Measurements from ENCODE around the gene XKR3. TPM values are rescaled to one million over a fixed set of nuclear protein-coding genes. Genes with fewer than 3 reads are reported as not detected.
"Not testable (repeated sequence)": the region's sequence is repeated elsewhere in the genome, so short reads cannot be mapped to it uniquely, and the experiment has no call there.

Gene XKR3
- not detected in 2 replicates for total RNA-seq

DNA sequence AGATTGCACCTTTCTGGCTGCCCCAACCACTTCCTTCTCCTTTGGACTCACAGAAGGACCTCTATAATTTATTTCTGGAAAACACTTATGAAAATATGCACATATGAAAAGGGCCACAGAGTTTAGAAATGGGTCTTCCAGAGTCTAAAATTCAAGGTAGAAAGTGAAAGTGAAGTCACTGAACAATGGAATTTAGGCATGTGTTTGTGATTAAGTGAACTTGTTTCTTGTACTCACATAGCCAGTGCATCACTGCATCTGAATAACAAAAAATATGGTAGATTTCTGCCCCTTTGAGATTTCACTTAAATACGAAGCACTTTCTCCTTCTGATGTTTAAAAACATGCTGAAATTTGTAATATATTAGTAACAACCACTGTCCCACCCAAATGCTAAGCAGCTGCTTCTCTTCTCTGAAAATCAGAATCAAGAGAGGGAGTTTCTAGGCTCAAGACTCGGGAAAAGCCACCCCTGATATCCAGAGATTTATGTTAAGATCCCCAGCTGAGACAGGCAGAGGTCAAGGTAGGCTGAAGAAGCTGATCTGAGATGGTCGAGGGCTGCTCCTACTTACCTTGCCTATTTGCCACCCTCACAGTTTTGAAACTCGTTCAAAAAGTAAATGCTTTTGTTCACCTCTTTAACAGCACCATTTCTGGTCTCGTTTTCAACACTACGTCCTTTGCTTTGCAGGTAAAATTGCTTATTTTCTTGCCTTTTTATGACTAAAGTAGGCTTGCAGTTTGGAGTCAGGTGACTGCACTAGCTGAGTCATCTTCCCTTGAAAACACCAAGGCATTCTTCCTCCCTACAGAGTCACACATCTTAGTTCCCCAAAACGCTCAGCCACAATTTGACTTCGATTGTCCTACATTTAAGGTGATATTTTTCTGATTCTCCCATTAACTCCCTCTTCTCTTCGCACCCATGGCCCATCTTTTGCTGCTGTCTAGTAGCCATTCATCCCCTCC lies at the start of gene XKR3:
Gene XKR3, minus strand, starts transcription at position 696 of the 972 bp plus-strand sequence. CDS start 17,338 bp downstream, outside the sequence.
- Mint-ChIP-seq H3K27me3 (ENCODE audit: insufficient read depth) (peaks cover 3% of the 10 kb centered on the region), H3K4me3 (peak within 1 kb of the TSS; percentile 63), H3K9me3 (peaks cover 4% of the 10 kb centered on the region), H3K4me1 (ENCODE audit: low read depth) (peaks cover 22% of the 10 kb centered on the region), H3K36me3 (ENCODE audit: low read depth) (no peaks in the 10 kb centered on the region), H3K27ac (peak within 1 kb of the TSS; percentile 69)
- intact Hi-C loops (cut with micrococcal nuclease) = no loop called here
- DNase-seq (ENCODE audit: low spot score) = no peak

DNA sequence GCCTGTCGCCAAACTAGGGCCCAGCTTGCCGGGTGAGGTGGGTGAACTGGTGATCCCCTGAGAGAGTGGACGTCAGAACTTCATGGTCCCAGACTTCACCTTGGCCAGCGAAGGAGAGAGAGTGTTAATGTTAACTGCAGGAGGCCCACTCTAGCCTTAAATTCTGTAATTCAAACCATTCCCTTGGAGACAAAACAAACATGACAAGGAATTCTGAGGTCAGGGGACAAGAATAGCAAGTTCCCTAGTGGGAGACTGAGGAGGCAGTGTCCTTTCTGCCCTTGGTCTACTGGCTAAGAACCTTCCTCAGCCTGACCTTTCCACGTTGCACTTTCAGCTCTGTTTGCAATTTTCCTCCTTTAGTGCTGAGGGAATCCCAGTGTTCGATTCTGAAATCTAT lies 44.4 kb upstream of the XKR3 start:
- H3K27ac Mint-ChIP-seq; H3K4me3 Mint-ChIP-seq; H3K4me1 Mint-ChIP-seq (ENCODE audit: low read depth); H3K36me3 Mint-ChIP-seq (ENCODE audit: low read depth); intact Hi-C loops (cut with micrococcal nuclease); H3K9me3 Mint-ChIP-seq; DNase-seq (ENCODE audit: low spot score); H3K27me3 Mint-ChIP-seq (ENCODE audit: insufficient read depth): not testable (repeated sequence)

DNA sequence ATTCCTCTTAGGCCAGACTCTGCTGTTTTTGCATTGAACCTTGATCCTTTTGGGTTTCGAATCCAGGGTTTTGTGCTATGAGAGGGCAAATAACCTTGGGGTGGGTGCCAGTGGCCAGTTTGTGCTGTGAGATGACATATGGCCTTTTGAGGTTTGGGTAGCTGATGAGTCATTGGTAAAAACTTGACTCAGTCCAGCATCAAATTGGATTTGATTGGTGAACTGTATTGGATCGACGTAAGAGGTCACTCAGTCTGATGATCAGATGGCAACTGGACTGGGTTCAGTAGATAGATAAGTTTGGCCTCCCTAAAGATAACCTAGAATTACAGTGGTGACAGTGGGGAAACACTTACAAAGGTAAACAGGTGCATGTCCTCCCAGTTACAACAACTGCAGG lies 41.0 kb upstream of the XKR3 start:
- no peaks in the 10 kb centered on the region for H3K4me1 Mint-ChIP-seq (ENCODE audit: low read depth)
- intact Hi-C loops (cut with micrococcal nuclease) = no loop called here
- no peak overlapping the region for H3K27ac Mint-ChIP-seq
- DNase-seq (ENCODE audit: low spot score) = no peak
- H3K27me3 Mint-ChIP-seq (ENCODE audit: insufficient read depth) = peaks cover 8% of the 10 kb centered on the region
- H3K4me3 Mint-ChIP-seq = no peak overlapping the region
- H3K36me3 Mint-ChIP-seq (ENCODE audit: low read depth) = no peaks in the 10 kb centered on the region
- no peaks in the 10 kb centered on the region for H3K9me3 Mint-ChIP-seq

DNA sequence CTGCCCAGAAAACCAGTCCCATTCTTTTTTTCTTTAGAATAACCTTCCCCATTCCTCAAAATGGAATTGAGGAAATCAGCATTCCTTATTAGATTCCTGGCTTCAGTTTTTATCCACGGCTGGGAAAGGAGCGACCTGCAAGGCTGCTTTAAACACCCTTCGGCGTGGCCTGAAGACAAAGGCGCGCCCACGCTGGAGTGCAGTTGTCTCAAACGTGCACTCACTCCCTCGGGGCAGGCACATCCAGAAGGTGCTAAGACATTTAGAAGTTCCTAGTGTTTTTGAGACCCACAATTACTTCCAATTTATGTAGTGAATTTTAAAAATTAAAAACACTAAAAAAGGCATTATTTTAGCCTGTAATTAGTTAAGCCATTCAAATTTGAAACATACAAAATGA lies 31.6 kb upstream of the XKR3 start:
- H3K36me3 Mint-ChIP-seq (ENCODE audit: low read depth); H3K4me3 Mint-ChIP-seq; H3K4me1 Mint-ChIP-seq (ENCODE audit: low read depth); intact Hi-C loops (cut with micrococcal nuclease); H3K27ac Mint-ChIP-seq; DNase-seq (ENCODE audit: low spot score); H3K9me3 Mint-ChIP-seq: not testable (repeated sequence)
- H3K27me3 Mint-ChIP-seq (ENCODE audit: insufficient read depth) = peaks cover 13% of the 10 kb centered on the region

DNA sequence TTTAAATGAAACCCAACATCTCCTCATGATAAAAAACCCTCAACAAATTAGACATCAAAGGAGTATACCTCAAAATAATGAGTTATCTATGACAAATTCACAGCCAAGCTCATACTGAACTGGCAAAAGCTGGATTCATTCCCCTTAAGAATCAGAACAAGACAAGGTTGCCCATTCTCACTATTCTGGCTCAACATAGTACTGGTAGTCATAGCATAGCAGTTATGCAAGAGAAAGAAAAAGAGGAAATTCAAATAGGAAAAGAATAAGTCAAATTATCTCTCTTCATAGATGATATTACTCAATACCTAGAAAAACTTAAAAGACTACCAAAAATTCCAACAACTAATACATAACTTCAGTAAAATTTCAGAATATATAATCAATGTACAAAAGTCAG lies 29.4 kb upstream of the XKR3 start:
- no peak for DNase-seq (ENCODE audit: low spot score)
- H3K4me3 Mint-ChIP-seq = no peak overlapping the region
- intact Hi-C loops (cut with micrococcal nuclease) = no loop called here
- H3K27ac Mint-ChIP-seq = no peak overlapping the region
- H3K4me1 Mint-ChIP-seq (ENCODE audit: low read depth) = no peaks in the 10 kb centered on the region
- H3K27me3 Mint-ChIP-seq (ENCODE audit: insufficient read depth) = peaks cover 10% of the 10 kb centered on the region
- H3K36me3 Mint-ChIP-seq (ENCODE audit: low read depth) = no peaks in the 10 kb centered on the region
- H3K9me3 Mint-ChIP-seq = no peaks in the 10 kb centered on the region

DNA sequence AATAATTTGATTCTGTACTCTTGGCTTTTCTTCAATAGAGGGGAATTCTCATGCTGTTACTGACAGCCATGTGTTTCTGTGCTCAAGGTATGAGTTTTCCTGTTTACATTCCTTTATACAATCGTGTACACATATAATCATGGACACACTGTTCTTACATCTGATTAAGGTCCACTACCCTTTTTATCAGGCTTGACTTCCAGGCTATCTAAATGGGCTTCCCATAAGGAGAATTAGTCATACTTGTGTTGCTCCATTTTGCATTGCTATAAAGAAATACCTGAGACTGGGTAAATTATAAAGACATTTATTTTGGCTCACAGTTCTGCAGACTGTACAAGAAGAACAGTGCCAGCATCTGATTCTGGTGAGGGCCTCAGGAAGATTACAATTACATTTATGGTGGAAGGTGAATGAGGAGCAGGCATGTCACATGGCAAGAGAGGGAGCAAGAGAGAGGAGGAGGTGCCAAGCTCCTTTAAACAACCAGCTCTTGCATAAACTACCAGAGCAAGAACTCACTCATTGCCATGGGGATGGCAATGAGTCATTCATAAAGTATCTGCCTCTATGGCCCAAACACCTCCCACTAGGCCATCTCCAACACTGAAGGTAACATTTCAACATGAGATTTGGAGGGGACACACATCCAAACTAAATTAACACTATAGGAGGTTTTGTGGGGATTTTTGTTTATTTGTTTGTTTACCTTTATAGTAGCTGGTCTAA lies 26.2 kb upstream of the XKR3 start:
- H3K36me3 Mint-ChIP-seq (ENCODE audit: low read depth); H3K9me3 Mint-ChIP-seq; DNase-seq (ENCODE audit: low spot score); H3K27me3 Mint-ChIP-seq (ENCODE audit: insufficient read depth); H3K27ac Mint-ChIP-seq; intact Hi-C loops (cut with micrococcal nuclease); H3K4me3 Mint-ChIP-seq; H3K4me1 Mint-ChIP-seq (ENCODE audit: low read depth): not testable (repeated sequence)

DNA sequence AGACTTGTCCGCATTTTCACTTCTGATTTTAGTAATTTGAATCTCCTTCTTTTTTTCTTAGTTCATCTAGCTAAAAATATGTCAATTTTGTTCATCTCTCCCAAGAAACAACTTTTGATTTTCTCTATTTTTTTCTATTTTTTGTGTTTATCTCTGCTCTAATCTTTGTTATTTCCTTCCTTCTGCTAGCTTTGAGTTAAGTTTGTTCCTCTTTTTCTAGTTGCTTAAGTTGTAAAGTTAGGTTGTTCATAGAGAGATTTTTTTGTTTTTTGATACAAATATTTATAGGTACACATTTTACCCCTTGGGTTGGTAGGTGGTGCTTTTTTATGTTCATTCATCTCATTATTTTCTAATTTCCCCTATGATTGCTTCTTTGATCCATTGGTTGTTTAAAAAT lies 22.1 kb upstream of the XKR3 start:
- no peak overlapping the region for H3K4me3 Mint-ChIP-seq
- DNase-seq (ENCODE audit: low spot score) = no peak
- no peak overlapping the region for H3K27ac Mint-ChIP-seq
- intact Hi-C loops (cut with micrococcal nuclease) = no loop called here
- H3K9me3 Mint-ChIP-seq = no peaks in the 10 kb centered on the region
- H3K36me3 Mint-ChIP-seq (ENCODE audit: low read depth) = no peaks in the 10 kb centered on the region
- H3K27me3 Mint-ChIP-seq (ENCODE audit: insufficient read depth) = no peaks in the 10 kb centered on the region
- no peaks in the 10 kb centered on the region for H3K4me1 Mint-ChIP-seq (ENCODE audit: low read depth)

DNA sequence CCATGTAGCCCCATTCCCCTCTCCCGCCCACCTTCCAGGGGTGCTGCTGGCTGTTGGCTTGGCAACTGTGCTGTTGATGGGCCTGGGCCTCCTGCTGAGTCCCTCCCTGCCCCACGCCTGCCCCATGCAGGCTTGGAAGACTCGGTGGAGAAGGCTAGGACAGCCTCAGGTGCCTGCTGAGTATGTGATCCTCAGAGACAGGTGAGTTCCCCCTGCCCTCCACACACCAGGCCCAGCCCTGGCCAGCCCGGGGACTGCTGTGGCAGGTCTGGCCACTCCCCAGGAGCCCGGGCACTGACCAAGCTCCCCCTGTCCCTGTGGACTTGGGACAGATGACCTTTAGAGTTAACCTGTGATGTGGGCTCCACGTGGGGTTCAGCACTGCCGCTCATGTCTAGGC lies 20.7 kb upstream of the XKR3 start:
- no peaks in the 10 kb centered on the region for H3K27me3 Mint-ChIP-seq (ENCODE audit: insufficient read depth)
- intact Hi-C loops (cut with micrococcal nuclease) = no loop called here
- no peak for DNase-seq (ENCODE audit: low spot score)
- H3K4me1 Mint-ChIP-seq (ENCODE audit: low read depth) = no peaks in the 10 kb centered on the region
- H3K27ac Mint-ChIP-seq = no peak overlapping the region
- H3K9me3 Mint-ChIP-seq = no peaks in the 10 kb centered on the region
- H3K4me3 Mint-ChIP-seq = no peak overlapping the region
- no peaks in the 10 kb centered on the region for H3K36me3 Mint-ChIP-seq (ENCODE audit: low read depth)

DNA sequence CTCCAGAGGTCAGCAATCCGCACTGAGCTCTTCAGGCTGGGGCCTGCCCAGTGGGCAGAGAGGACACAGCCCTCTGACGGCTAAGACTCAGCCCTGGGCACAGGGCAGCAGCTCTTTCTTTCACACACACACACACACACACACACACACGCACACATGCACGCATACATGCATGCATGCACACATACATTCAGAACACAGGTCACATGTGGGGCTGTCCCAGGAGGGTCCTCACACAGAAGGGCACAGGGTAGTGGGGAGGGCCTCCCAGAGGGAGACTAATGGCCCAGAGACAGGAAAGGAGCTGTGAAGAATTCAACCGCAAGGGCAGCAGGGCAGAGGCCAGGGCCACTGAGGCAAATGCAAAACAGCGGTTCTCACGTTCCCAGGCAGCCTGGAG lies 20.3 kb upstream of the XKR3 start:
- intact Hi-C loops (cut with micrococcal nuclease) = no loop called here
- H3K4me1 Mint-ChIP-seq (ENCODE audit: low read depth) = no peaks in the 10 kb centered on the region
- H3K9me3 Mint-ChIP-seq = no peaks in the 10 kb centered on the region
- DNase-seq (ENCODE audit: low spot score) = no peak
- no peaks in the 10 kb centered on the region for H3K27me3 Mint-ChIP-seq (ENCODE audit: insufficient read depth)
- no peaks in the 10 kb centered on the region for H3K36me3 Mint-ChIP-seq (ENCODE audit: low read depth)
- H3K4me3 Mint-ChIP-seq = no peak overlapping the region
- no peak overlapping the region for H3K27ac Mint-ChIP-seq

DNA sequence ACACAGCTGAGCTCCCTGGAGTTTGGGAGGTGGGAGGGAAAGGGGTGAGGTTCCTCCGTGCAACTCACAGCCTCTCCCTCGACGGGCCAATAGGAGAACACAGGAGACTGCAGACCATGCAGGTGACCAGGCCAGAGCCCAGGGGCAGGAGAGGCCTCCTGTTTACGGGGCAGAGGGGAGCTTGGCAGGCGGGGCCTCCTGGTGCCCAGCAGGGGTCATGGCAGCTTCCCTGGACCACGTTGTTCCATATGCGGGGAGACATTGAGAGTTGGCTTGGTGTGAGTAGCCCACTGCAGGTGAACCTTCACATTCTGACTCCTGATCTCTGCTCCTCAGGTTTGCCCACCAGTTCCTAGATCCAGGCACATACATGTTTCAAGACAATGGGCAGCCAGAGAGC lies 19.3 kb upstream of the XKR3 start:
- H3K4me1 Mint-ChIP-seq (ENCODE audit: low read depth) = no peaks in the 10 kb centered on the region
- intact Hi-C loops (cut with micrococcal nuclease) = no loop called here
- no peaks in the 10 kb centered on the region for H3K9me3 Mint-ChIP-seq
- H3K27ac Mint-ChIP-seq = no peak overlapping the region
- no peak for DNase-seq (ENCODE audit: low spot score)
- no peaks in the 10 kb centered on the region for H3K36me3 Mint-ChIP-seq (ENCODE audit: low read depth)
- no peak overlapping the region for H3K4me3 Mint-ChIP-seq
- H3K27me3 Mint-ChIP-seq (ENCODE audit: insufficient read depth) = no peaks in the 10 kb centered on the region

DNA sequence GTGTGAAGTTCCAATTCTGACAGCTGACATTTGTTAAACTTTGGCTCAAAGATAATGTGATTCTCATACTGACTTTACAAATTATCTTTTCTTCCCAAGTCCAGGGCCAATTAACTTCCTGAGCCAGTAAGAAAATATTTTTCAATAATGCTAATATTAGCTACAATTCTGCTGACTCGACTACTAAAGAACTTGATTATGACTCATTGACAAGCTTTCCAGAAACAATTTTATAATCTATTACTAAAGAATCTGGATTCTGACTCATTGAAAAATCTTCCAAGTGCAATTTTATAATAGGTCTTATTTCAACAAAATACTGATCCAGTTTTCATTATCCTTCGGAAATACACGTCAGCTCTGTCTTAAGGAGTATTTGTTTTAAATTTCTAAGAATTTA lies 12.9 kb upstream of the XKR3 start:
- intact Hi-C loops (cut with micrococcal nuclease) = no loop called here
- Mint-ChIP-seq H3K27ac (no peak overlapping the region), H3K4me1 (ENCODE audit: low read depth) (no peaks in the 10 kb centered on the region), H3K4me3 (no peak overlapping the region), H3K36me3 (ENCODE audit: low read depth) (no peaks in the 10 kb centered on the region), H3K9me3 (no peaks in the 10 kb centered on the region), H3K27me3 (ENCODE audit: insufficient read depth) (peaks cover 3% of the 10 kb centered on the region)
- DNase-seq (ENCODE audit: low spot score) = no peak

DNA sequence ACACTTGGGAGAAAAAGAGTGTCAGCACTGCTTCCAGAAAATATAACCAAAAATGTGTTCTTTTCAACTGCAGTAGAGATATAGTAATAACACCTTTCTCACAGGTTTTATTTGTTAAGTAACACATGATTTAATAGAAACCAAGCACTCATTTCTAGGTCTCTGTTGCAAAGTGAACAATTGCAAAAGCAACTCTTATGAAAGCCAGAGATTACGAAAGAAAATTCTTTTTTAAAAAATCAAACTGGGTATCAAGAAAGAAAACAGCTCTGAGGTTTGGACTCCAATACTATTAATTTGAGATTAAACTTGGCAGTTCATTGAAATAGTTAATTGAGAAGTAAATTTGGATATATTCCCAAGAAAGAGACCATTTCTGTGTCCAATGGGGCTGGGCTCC lies 9.8 kb upstream of the XKR3 start:
- DNase-seq (ENCODE audit: low spot score) = no peak
- Mint-ChIP-seq H3K27me3 (ENCODE audit: insufficient read depth) (peaks cover 3% of the 10 kb centered on the region), H3K4me1 (ENCODE audit: low read depth) (no peaks in the 10 kb centered on the region), H3K36me3 (ENCODE audit: low read depth) (no peaks in the 10 kb centered on the region), H3K9me3 (no peaks in the 10 kb centered on the region), H3K4me3 (no peak overlapping the region), H3K27ac (no peak overlapping the region)
- intact Hi-C loops (cut with micrococcal nuclease) = no loop called here

DNA sequence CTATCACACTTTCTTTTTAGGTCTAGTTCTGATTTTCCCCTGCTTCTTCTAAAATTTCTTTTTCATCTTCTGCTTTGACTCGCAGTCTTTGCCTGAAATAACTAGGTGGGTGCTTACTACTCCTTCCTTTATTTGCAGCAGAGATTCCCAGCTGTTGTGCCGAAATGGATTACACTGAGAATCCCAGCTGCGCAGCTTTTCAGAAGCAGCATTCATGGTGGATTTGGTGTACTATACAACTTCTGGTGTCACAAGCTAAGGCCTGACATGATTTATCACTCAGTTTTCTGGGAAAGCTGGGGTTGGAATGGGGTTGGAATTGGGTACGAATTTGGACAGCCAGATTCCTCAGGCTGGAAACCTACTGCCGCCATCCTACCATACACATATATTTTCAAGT lies 6.0 kb upstream of the XKR3 start:
- Mint-ChIP-seq H3K27ac (no peak overlapping the region), H3K9me3 (no peaks in the 10 kb centered on the region), H3K36me3 (ENCODE audit: low read depth) (no peaks in the 10 kb centered on the region), H3K27me3 (ENCODE audit: insufficient read depth) (peaks cover 6% of the 10 kb centered on the region), H3K4me3 (no peak overlapping the region), H3K4me1 (ENCODE audit: low read depth) (no peaks in the 10 kb centered on the region)
- DNase-seq (ENCODE audit: low spot score) = no peak
- intact Hi-C loops (cut with micrococcal nuclease) = no loop called here
